HepG2 (cell line): ENCODE data around the gene NAMPT. TPM values are rescaled to one million over a fixed set of nuclear protein-coding genes. Genes with fewer than 3 reads are reported as not detected.
A peak's percentile ranks its signal among the peaks of the same experiment; 100 is the strongest.

ENCODE experiments used
- AGO2 ChIP-seq: fragments of 200-400 bp; formaldehyde crosslinking; optimal IDR thresholded peaks from 2 replicates; pipeline ENCODE3; 2017; ENCODE audit warnings: mild to moderate bottlenecking, low read depth, low read length, moderate library complexity
- AKAP8 ChIP-seq: sonication (generic); formaldehyde crosslinking; IDR thresholded peaks from 2 replicates; pipeline ENCODE4 v1.5.1; 2020; ENCODE audit warnings: mild to moderate bottlenecking, missing genetic modification reagents
- ATF7 ChIP-seq, 2 experiments: fragments of 450-650 bp in 1 of 2; sonication (generic) in 1 of 2; formaldehyde crosslinking in 1 of 2; IDR thresholded peaks; 2 replicates each; pipeline versions ENCODE4 v1.4.0 to v1.6.1; 2016 to 2020; ENCODE audit warnings: antibody characterized with exemption in 1 of 2, mild to moderate bottlenecking in 1 of 2, missing genetic modification reagents in 1 of 2
- DBP ChIP-seq: sonication (generic); formaldehyde crosslinking; IDR thresholded peaks from 2 replicates; pipeline ENCODE4 v1.4.0; 2020; ENCODE audit warnings: missing genetic modification reagents; ENCODE audit errors: not compliant biosample characterization
- EEA1 ChIP-seq: sonication (generic); formaldehyde crosslinking; IDR thresholded peaks from 2 replicates; pipeline ENCODE4 v1.5.1; 2020; ENCODE audit warnings: mild to moderate bottlenecking, missing genetic modification reagents, borderline replicate concordance
- GZF1 ChIP-seq: sonication (generic); formaldehyde crosslinking; IDR thresholded peaks from 2 replicates; pipeline ENCODE4 v1.5.1; 2020; ENCODE audit warnings: mild to moderate bottlenecking, missing genetic modification reagents
- ISX ChIP-seq: sonication (generic); formaldehyde crosslinking; conservative IDR thresholded peaks from 2 replicates; pipeline ENCODE4 v1.5.0; 2020; ENCODE audit warnings: missing genetic modification reagents
- JUNB ChIP-seq: sonication (generic); formaldehyde crosslinking; IDR thresholded peaks from 2 replicates; pipeline ENCODE4 v1.8.0; 2022; ENCODE audit warnings: missing genetic modification reagents, mild to moderate bottlenecking, borderline replicate concordance
- KAT2B ChIP-seq: fragments of 150-350 bp; IDR thresholded peaks from 2 replicates; pipeline ENCODE4 v1.6.1; 2014; ENCODE audit warnings: low read depth, low read length, borderline replicate concordance
- KLF16 ChIP-seq, 2 experiments: sonication (generic) in 1 of 2; formaldehyde crosslinking in 1 of 2; IDR thresholded peaks; 2 replicates each; pipeline versions ENCODE4 v1.6.1 to v1.8.0; 2016 to 2023; ENCODE audit warnings: missing genetic modification reagents in 2 of 2, missing compliant biosample characterization in 1 of 2
- PHF21A ChIP-seq: sonication (generic); formaldehyde crosslinking; IDR thresholded peaks from 2 replicates; pipeline ENCODE4 v1.5.0; 2020; ENCODE audit warnings: mild to moderate bottlenecking, missing genetic modification reagents
- POGK ChIP-seq: sonication (generic); formaldehyde crosslinking; conservative IDR thresholded peaks from 2 replicates; pipeline ENCODE4 v1.8.0; 2022; ENCODE audit warnings: mild to moderate bottlenecking, moderate library complexity, missing genetic modification reagents
- SP140L ChIP-seq: sonication (generic); formaldehyde crosslinking; IDR thresholded peaks from 2 replicates; pipeline ENCODE4 v1.4.0; 2020; ENCODE audit warnings: missing genetic modification reagents, borderline replicate concordance
- STAG1 ChIP-seq: sonication (generic); formaldehyde crosslinking; IDR thresholded peaks from 2 replicates; pipeline ENCODE4 v1.4.0; 2020; ENCODE audit warnings: missing genetic modification reagents
- THAP7 ChIP-seq: sonication (generic); formaldehyde crosslinking; IDR thresholded peaks from 2 replicates; pipeline ENCODE4 v1.8.1; 2023; ENCODE audit warnings: mild to moderate bottlenecking, missing genetic modification reagents
- TP53 ChIP-seq: sonication (generic); formaldehyde crosslinking; conservative IDR thresholded peaks from 2 replicates; pipeline ENCODE4 v1.4.0; 2020; ENCODE audit warnings: missing genetic modification reagents
- XBP1 ChIP-seq: sonication (generic); formaldehyde crosslinking; IDR thresholded peaks from 2 replicates; pipeline ENCODE4 v1.5.0; 2020; ENCODE audit warnings: missing genetic modification reagents
- ZBTB34 ChIP-seq: sonication (generic); formaldehyde crosslinking; IDR thresholded peaks from 2 replicates; pipeline ENCODE4 v1.8.0; 2022; ENCODE audit warnings: mild to moderate bottlenecking, missing genetic modification reagents
- ZFP62 ChIP-seq: sonication (generic); formaldehyde crosslinking; IDR thresholded peaks from 2 replicates; pipeline ENCODE4 v1.4.0; 2020; ENCODE audit warnings: missing genetic modification reagents
- ZFX ChIP-seq: sonication (generic); formaldehyde crosslinking; IDR thresholded peaks from 2 replicates; pipeline ENCODE4 v1.4.0; 2020; ENCODE audit warnings: mild to moderate bottlenecking, low read depth, missing genetic modification reagents, moderate library complexity
- ZNF468 ChIP-seq: sonication (generic); formaldehyde crosslinking; IDR thresholded peaks from 2 replicates; pipeline ENCODE4 v1.8.0; 2022; ENCODE audit warnings: mild to moderate bottlenecking, moderate library complexity, missing genetic modification reagents
- ZNF614 ChIP-seq: IDR thresholded peaks from 2 replicates; pipeline ENCODE4 v1.6.1; 2018; ENCODE audit warnings: missing biosample characterization, missing genetic modification reagents, inconsistent platforms, borderline replicate concordance
- ZNF652 ChIP-seq: IDR thresholded peaks from 2 replicates; pipeline ENCODE4 v1.6.1; 2016; ENCODE audit warnings: low read depth, borderline replicate concordance
- ZNF703 ChIP-seq: sonication (generic); formaldehyde crosslinking; IDR thresholded peaks from 2 replicates; pipeline ENCODE4 v1.5.1; 2020; ENCODE audit warnings: missing genetic modification reagents, mild to moderate bottlenecking, moderate library complexity, borderline replicate concordance
- ZNF75D ChIP-seq: sonication (generic); formaldehyde crosslinking; IDR thresholded peaks from 2 replicates; pipeline ENCODE4 v1.8.1; 2023; ENCODE audit warnings: missing genetic modification reagents, mild to moderate bottlenecking, borderline replicate concordance
- polyA plus RNA-seq, 8 experiments: library from polyadenylated mRNA; depleted of rRNA in 3 of 8; stranded (reverse) in 7 of 8; unstranded in 1 of 8; fragments of >200 nt; fragmentation: Illumina TruSeq in 4 of 8; extraction: Trizol in 4 of 8; gene quantifications; 2 replicates each; pipeline versions ENCODE4 v1.2.1 to v1.2.3, GENCODE V29; 2011 to 2016; ENCODE audit warnings: low read depth in 4 of 8, missing spikeins in 1 of 8, mixed read lengths in 1 of 8; ENCODE audit not compliant: insufficient read depth in 1 of 8
- total RNA-seq, 5 experiments: library from RNA; depleted of rRNA; stranded (reverse); fragments of >200 nt; fragmentation: Illumina TruSeq; extraction: Trizol; gene quantifications; 2 replicates each; pipeline ENCODE4 v1.2.3, GENCODE V29; 2016; ENCODE audit warnings: low read depth in 1 of 5

The NAMPT gene
- total and polyA plus RNA-seq, 2 of the 13 experiments (the other 11 are each of a cell fraction or from before 2014, with no cell fraction given) = 15.8 to 67.7 TPM

GRCh38 chr7:106285051-106285854, 470 bp upstream of the NAMPT start (continued):
- TF ChIP-seq PHF21A (CRISPR knock-in tag) (no peak), EEA1 (CRISPR knock-in tag) (no peak), TP53 (no peak), GZF1 (CRISPR knock-in tag) (peak; percentile 78), ZNF75D (CRISPR knock-in tag) (no peak), SP140L (CRISPR knock-in tag) (no peak), AGO2 (no peak), ISX (no peak), POGK (peak; percentile 27; the same call in 1 of the 2 replicates), JUNB (CRISPR knock-in tag) (no peak), THAP7 (CRISPR knock-in tag) (0 out of 2 replicates have a peak, but pooled peaks have one; percentile 28), KAT2B (no peak), STAG1 (CRISPR knock-in tag) (no peak), KLF16 (CRISPR knock-in tag; IDR thresholded peaks at IDR 0.05) (peak in 1 of 2 experiments; percentile 65; a peak in 1 of 4 replicates), ZNF703 (CRISPR knock-in tag) (no peak), DBP (CRISPR knock-in tag) (peak; percentile 32), ATF7 (IDR thresholded peaks at IDR 0.05) (no peak), ATF7 (CRISPR knock-in tag; IDR thresholded peaks at IDR 0.05) (no peak), ZFP62 (no peak), AKAP8 (CRISPR knock-in tag) (peak; percentile 46; the same call in 1 of the 2 replicates), ZBTB34 (CRISPR knock-in tag) (peak; percentile 59; the same call in 1 of the 2 replicates), ZNF468 (CRISPR knock-in tag) (no peak), ZFX (CRISPR knock-in tag) (peak; percentile 74), ZNF652 (CRISPR knock-in tag) (no peak), XBP1 (CRISPR knock-in tag) (no peak), ZNF614 (peak; percentile 80; the same call in 1 of the 2 replicates)
